T-cell (primary cell): Measurements from ENCODE around the gene CDC45. TPM values are rescaled to one million over a fixed set of nuclear protein-coding genes. Genes with fewer than 3 reads are reported as not detected.

ENCODE experiments used
- ATAC-seq, 4 experiments: fragments of 200-7000 bp in 3 of 4; fragments of 150-1000 bp in 1 of 4; cut with Tn5 transposase; replicated peaks in 1 of 4; 1 replicate in 3 of 4; 2 replicates in 1 of 4; pipeline ENCODE4 v1.10.0; 2021; ENCODE audit warnings: moderate library complexity in 3 of 4, mild to moderate bottlenecking in 2 of 4, moderate number of reproducible peaks in 1 of 4
- CTCF ChIA-PET, 2 donors: fragments of 300-600 bp; sonication (Branson Sonifier 250); formaldehyde crosslinking; loops; one replicate each; lab custom pipeline; 2022; ENCODE audit warnings: antibody characterized with exemption in 2 of 2; lab: Charles Lee
- POLR2A ChIA-PET, 2 donors: fragments of 300-600 bp; sonication (Branson Sonifier 250); formaldehyde crosslinking; loops; one replicate each; lab custom pipeline; 2022; ENCODE audit warnings: antibody characterized with exemption in 2 of 2; lab: Charles Lee
- DNase-seq, 35 experiments: peaks; one replicate each; pipeline versions ENCODE4 v3.0.0 to v3.0.0-alpha.2; 2013 to 2023
- H3K27ac ChIP-seq: one replicate; pipeline ENCODE4 v1.5.1; 2013; ENCODE audit warnings: low read length
- H3K27me3 ChIP-seq, 2 experiments: replicated peaks in 1 of 2; 1 replicate in 1 of 2; 2 replicates in 1 of 2; pipeline versions ENCODE4 v1.6.1 to v1.7.0; 2013; ENCODE audit warnings: low read length in 1 of 2, mixed read lengths in 1 of 2; ENCODE audit not compliant: control insufficient read depth in 2 of 2, insufficient read depth in 2 of 2; ENCODE audit errors: extremely low read depth in 1 of 2
- H3K36me3 ChIP-seq, 2 donors: 1 replicate in 1 of 2; 2 replicates in 1 of 2; pipeline versions ENCODE4 v1.6.1 to v1.7.0; 2013; ENCODE audit warnings: low read length in 1 of 2; ENCODE audit not compliant: control insufficient read depth in 2 of 2, insufficient read depth in 1 of 2; ENCODE audit errors: extremely low read depth in 1 of 2
- H3K4me1 ChIP-seq, 2 experiments: 1 replicate in 1 of 2; 2 replicates in 1 of 2; pipeline versions ENCODE4 v1.6.1 to v1.7.0; 2013; ENCODE audit warnings: low read length in 2 of 2, mixed read lengths in 1 of 2; ENCODE audit not compliant: insufficient read depth in 2 of 2, control insufficient read depth in 1 of 2; ENCODE audit errors: extremely low read depth in 1 of 2
- H3K4me3 ChIP-seq, 2 donors: 1 replicate in 1 of 2; 2 replicates in 1 of 2; pipeline versions ENCODE4 v1.5.1 to v1.7.0; 2013; ENCODE audit warnings: mild to moderate bottlenecking in 2 of 2, low read length in 1 of 2, moderate library complexity in 1 of 2; ENCODE audit not compliant: control insufficient read depth in 1 of 2; ENCODE audit errors: extremely low read depth in 1 of 2
- H3K9me3 ChIP-seq: 2 replicates; pipeline ENCODE4 v1.7.0; 2013
- H3K27ac Mint-ChIP-seq, 2 donors: one replicate each; pipeline ENCODE4 v1.8.0; 2020 to 2021; ENCODE audit warnings: mild to moderate bottlenecking in 2 of 2, mixed read lengths in 2 of 2
- H3K27me3 Mint-ChIP-seq, 2 donors: one replicate each; pipeline ENCODE4 v1.8.0; 2021 to 2022; ENCODE audit warnings: mixed read lengths in 2 of 2
- H3K36me3 Mint-ChIP-seq: one replicate; pipeline ENCODE4 v1.8.0; 2021; ENCODE audit warnings: mixed read lengths
- H3K4me1 Mint-ChIP-seq, 3 donors: one replicate each; pipeline ENCODE4 v1.8.0; 2020 to 2022; ENCODE audit warnings: mixed read lengths in 3 of 3, mild to moderate bottlenecking in 1 of 3
- H3K4me3 Mint-ChIP-seq, 3 donors: one replicate each; pipeline ENCODE4 v1.8.0; 2020 to 2022; ENCODE audit warnings: mild to moderate bottlenecking in 3 of 3, mixed read lengths in 3 of 3, moderate library complexity in 3 of 3
- H3K9me3 Mint-ChIP-seq, 3 donors: one replicate each; pipeline ENCODE4 v1.8.0; 2020 to 2022; ENCODE audit warnings: mixed read lengths in 3 of 3
- WGBS: methylation state at CpG from one replicate; pipeline ENCODE4 v1.1.5; 2013; ENCODE audit warnings: missing lambda C conversion rate; ENCODE audit not compliant: insufficient coverage; 5-methylcytosine and 5-hydroxymethylcytosine counted together
- total RNA-seq, 35 experiments: library from RNA in 6 of 35; stranded (reverse) in 6 of 35; fragments of 120-200 nt in 1 of 35; gene quantifications; one replicate each; pipeline versions ENCODE4 v1.2.1 to v1.2.4 and lab custom pipeline; 2013 to 2026

The CDC45 gene
- total RNA-seq, 5 donors from 2014 or later (not counting 1 experiment from before 2014, with no cell fraction given): 0.56 to 2.7 (median 2.2) TPM

GRCh38 chr22:19448739-19449421, 30.8 kb upstream of the CDC45 start:
- no peaks in the 10 kb centered on the region for H3K27me3 Mint-ChIP-seq
- no peak overlapping the region for H3K27ac ChIP-seq
- no peak for ATAC-seq

GRCh38 chr22:19449422-19449767, 30.3 kb upstream of the CDC45 start:
- 29% methylated on average over 1 of the region's 2 CpGs for WGBS
- ATAC-seq (no peak), DNase-seq (no peak)
- Mint-ChIP-seq H3K4me1 (peaks cover 38 to 45% (median 40%) of the 10 kb centered on the region in 3 donors), H3K9me3 (no peaks in the 10 kb centered on the region), H3K4me3 (peak overlapping the region in 1 of 3 donors; percentile 32), H3K27me3 (no peaks in the 10 kb centered on the region), H3K36me3 (peaks cover 19% of the 10 kb centered on the region), H3K27ac (no peak overlapping the region)
- Histone ChIP-seq H3K36me3 (peaks cover 13 to 34% of the 10 kb centered on the region in 2 donors), H3K9me3 (no peaks in the 10 kb centered on the region), H3K27ac (no peak overlapping the region), H3K27me3 (no peaks in the 10 kb centered on the region), H3K4me3 (no peak overlapping the region), H3K4me1 (peaks cover 0 to 32% of the 10 kb centered on the region in 2 experiments)
- POLR2A ChIA-PET: no interaction called here
- CTCF ChIA-PET: no interaction called here

More at GRCh38 chr22:19448739-19449421, 30.8 kb upstream of the CDC45 start:
- H3K27me3 ChIP-seq: no peaks in the 10 kb centered on the region
- Mint-ChIP-seq H3K4me1 (peaks cover 41 to 49% (median 45%) of the 10 kb centered on the region in 3 donors), H3K9me3 (no peaks in the 10 kb centered on the region), H3K36me3 (peaks cover 14% of the 10 kb centered on the region), H3K27ac (peak overlapping the region in 1 of 2 donors; percentile 94), H3K4me3 (peak overlapping the region; percentile 89 to 95 (median 90))
- H3K4me1 ChIP-seq: peaks cover 0 to 35% of the 10 kb centered on the region in 2 experiments
- ChIA-PET CTCF (no interaction called here), POLR2A (no interaction called here)
- no peaks in the 10 kb centered on the region for H3K9me3 ChIP-seq
- 86% methylated on average over 2 of the region's 5 CpGs for WGBS
- DNase-seq: no peak
- H3K36me3 ChIP-seq: peaks cover 10 to 34% of the 10 kb centered on the region in 2 donors
- no peak overlapping the region for H3K4me3 ChIP-seq

- Mint-ChIP-seq H3K9me3 (no peaks in the 10 kb centered on the region), H3K4me1 (peaks cover 27 to 33% (median 29%) of the 10 kb centered on the region in 3 donors), H3K36me3 (peaks cover 25% of the 10 kb centered on the region), H3K27ac (no peak overlapping the region), H3K27me3 (no peaks in the 10 kb centered on the region), H3K4me3 (no peak overlapping the region)
- Histone ChIP-seq H3K4me1 (peaks cover 0 to 30% of the 10 kb centered on the region in 2 experiments), H3K4me3 (no peak overlapping the region), H3K9me3 (no peaks in the 10 kb centered on the region), H3K27ac (no peak overlapping the region), H3K36me3 (peaks cover 13 to 40% of the 10 kb centered on the region in 2 donors), H3K27me3 (no peaks in the 10 kb centered on the region)
- ATAC-seq (no peak), DNase-seq (no peak)
- ChIA-PET CTCF (interaction anchor here (0.5 to 0.6 kb wide), 2 partner anchors 307 to 499 kb away, joined by 3 to 5 read pairs; no protein-coding TSS in a partner anchor), POLR2A (no interaction called here)
- WGBS: 100% methylated on average over 1 of the region's 8 CpGs
These were observed 29.2 kb upstream of the CDC45 start for GRCh38 chr22:19450363-19451175.

- DNase-seq (no peak), ATAC-seq (no peak)
- Mint-ChIP-seq H3K27ac (peak overlapping the region; percentile 3 to 37), H3K9me3 (no peaks in the 10 kb centered on the region), H3K27me3 (no peaks in the 10 kb centered on the region), H3K4me1 (peaks cover 19 to 23% (median 23%) of the 10 kb centered on the region in 3 donors), H3K36me3 (peaks cover 34% of the 10 kb centered on the region), H3K4me3 (no peak overlapping the region)
- H3K9me3 ChIP-seq: no peaks in the 10 kb centered on the region
- no peak overlapping the region for H3K27ac ChIP-seq
- H3K36me3 ChIP-seq: peaks cover 22 to 49% of the 10 kb centered on the region in 2 donors
- no peaks in the 10 kb centered on the region for H3K27me3 ChIP-seq
- CTCF ChIA-PET: interaction anchor here in 1 of 2 donors (0.6 kb wide), 1 partner anchor 28 kb away, joined by 3 read pairs; the partner anchor contains the start of gene CDC45
- peaks cover 0 to 21% of the 10 kb centered on the region in 2 experiments for H3K4me1 ChIP-seq
- no peak overlapping the region for H3K4me3 ChIP-seq
- WGBS: no CpG with 5 or more reads among the region's 4 CpGs
- POLR2A ChIA-PET: no interaction called here
These were observed 28.1 kb upstream of the CDC45 start for GRCh38 chr22:19451570-19451969.

- Histone ChIP-seq H3K4me1 (peaks cover 0 to 7% of the 10 kb centered on the region in 2 experiments), H3K27me3 (no peaks in the 10 kb centered on the region), H3K4me3 (no peak overlapping the region), H3K9me3 (no peaks in the 10 kb centered on the region), H3K36me3 (peaks cover 25 to 65% of the 10 kb centered on the region in 2 donors), H3K27ac (no peak overlapping the region)
- POLR2A ChIA-PET: no interaction called here
- H3K4me1 Mint-ChIP-seq: peaks cover 5 to 7% (median 5%) of the 10 kb centered on the region in 3 donors
- CTCF ChIA-PET: interaction anchor here in 1 of 2 donors (0.5 kb wide), 1 partner anchor 673 kb away, joined by 3 read pairs; no protein-coding TSS in a partner anchor
- no peak overlapping the region for H3K4me3 Mint-ChIP-seq
- H3K27ac Mint-ChIP-seq: no peak overlapping the region
- 97% methylated on average over 5 of the region's 5 CpGs for WGBS
- DNase-seq: no peak
- peaks cover 44% of the 10 kb centered on the region for H3K36me3 Mint-ChIP-seq
- no peaks in the 10 kb centered on the region for H3K9me3 Mint-ChIP-seq
- H3K27me3 Mint-ChIP-seq: no peaks in the 10 kb centered on the region
- ATAC-seq: no peak
These were observed 26.0 kb upstream of the CDC45 start for GRCh38 chr22:19453718-19454117.

- H3K4me1 Mint-ChIP-seq: peaks cover 3 to 5% (median 5%) of the 10 kb centered on the region in 3 donors
- Histone ChIP-seq H3K9me3 (no peaks in the 10 kb centered on the region), H3K27me3 (no peaks in the 10 kb centered on the region), H3K4me3 (no peak overlapping the region), H3K36me3 (peaks cover 26 to 66% of the 10 kb centered on the region in 2 donors), H3K27ac (no peak overlapping the region), H3K4me1 (peaks cover 0 to 3% of the 10 kb centered on the region in 2 experiments)
- ChIA-PET POLR2A (no interaction called here), CTCF (no interaction called here)
- H3K4me3 Mint-ChIP-seq: no peak overlapping the region
- no peaks in the 10 kb centered on the region for H3K27me3 Mint-ChIP-seq
- H3K36me3 Mint-ChIP-seq: peaks cover 44% of the 10 kb centered on the region
- H3K9me3 Mint-ChIP-seq: no peaks in the 10 kb centered on the region
- WGBS: 84% methylated on average over 3 of the region's 6 CpGs
- H3K27ac Mint-ChIP-seq: no peak overlapping the region
- ATAC-seq: no peak
- no peak for DNase-seq
These were observed 25.6 kb upstream of the CDC45 start for GRCh38 chr22:19454156-19454555.
